H1 (cell line): ENCODE results near the gene CITED1. TPM values are rescaled to one million over a fixed set of nuclear protein-coding genes. Genes with fewer than 3 reads are reported as not detected.

Experiments
- CTCF ChIA-PET: fragments of 300-600 bp; sonication (Branson Sonifier 250); formaldehyde crosslinking; loops from one replicate; lab custom pipeline; 2021; ENCODE audit not compliant: partially characterized antibody; lab: Charles Lee
- POLR2A ChIA-PET: fragments of 300-600 bp; sonication (Branson Sonifier 250); formaldehyde crosslinking; loops from one replicate; lab custom pipeline; 2021; ENCODE audit warnings: inconsistent platforms; ENCODE audit not compliant: partially characterized antibody; lab: Charles Lee
- DNase-seq, 2 experiments: peaks; one replicate each; pipeline versions ENCODE4 v3.0.0 to v3.0.0-alpha.2; 2010 to 2022; ENCODE audit warnings: low spot score in 2 of 2, low read depth in 1 of 2, mixed read lengths in 1 of 2
- FAIRE-seq: peaks from 2 replicates; lab custom pipeline; 2011; peaks lifted over from hg19 to GRCh38; lab: Jason Lieb, UNC
- H2AFZ ChIP-seq: 2 replicates; pipeline ENCODE4 v1.8.1; 2012; ENCODE audit warnings: low read length, inconsistent platforms
- H2AK5ac ChIP-seq: 2 replicates; pipeline ENCODE4 v1.6.1; 2013; ENCODE audit warnings: low read depth, low read length
- H2BK120ac ChIP-seq: replicated peaks from 2 replicates; pipeline ENCODE3; 2013; ENCODE audit warnings: low read depth, low read length, inconsistent platforms
- H2BK12ac ChIP-seq: 2 replicates; pipeline ENCODE4 v1.6.1; 2013; ENCODE audit warnings: low read depth, low read length
- H2BK15ac ChIP-seq: 2 replicates; pipeline ENCODE4 v1.6.1; 2013; ENCODE audit warnings: low read length
- H2BK20ac ChIP-seq: 2 replicates; pipeline ENCODE4 v1.6.1; 2013; ENCODE audit warnings: low read length
- H2BK5ac ChIP-seq: 2 replicates; pipeline ENCODE4 v1.6.1; 2013; ENCODE audit warnings: low read depth, low read length
- H3K14ac ChIP-seq: 2 replicates; pipeline ENCODE4 v1.6.1; 2013; ENCODE audit warnings: inconsistent platforms; ENCODE audit not compliant: insufficient read length
- H3K18ac ChIP-seq: 2 replicates; pipeline ENCODE4 v1.6.1; 2013; ENCODE audit warnings: low read length; ENCODE audit errors: extremely low read depth
- H3K23ac ChIP-seq: 2 replicates; pipeline ENCODE4 v1.6.1; 2013; ENCODE audit warnings: inconsistent platforms; ENCODE audit not compliant: insufficient read length
- H3K23me2 ChIP-seq: 2 replicates; pipeline ENCODE4 v1.6.1; 2013; ENCODE audit warnings: low read depth, low read length
- H3K27ac ChIP-seq: 2 replicates; pipeline ENCODE4 v1.6.1; 2011; ENCODE audit warnings: low read depth, low read length, inconsistent platforms
- H3K27me3 ChIP-seq, 4 experiments: replicated peaks in 1 of 4; 1 replicate in 1 of 4; 2 replicates in 3 of 4; pipeline versions ENCODE4 v1.6.1 to v1.8.1; 2011 to 2013; ENCODE audit warnings: low read length in 3 of 4, mild to moderate bottlenecking in 3 of 4, inconsistent platforms in 2 of 4, mixed read lengths in 2 of 4, moderate library complexity in 1 of 4; ENCODE audit not compliant: control insufficient read depth in 3 of 4, insufficient read depth in 3 of 4; ENCODE audit errors: extremely low read depth in 1 of 4
- H3K36me3 ChIP-seq, 4 experiments: 2 replicates each; pipeline versions ENCODE4 v1.6.1 to v1.8.1; 2011 to 2013; ENCODE audit warnings: mild to moderate bottlenecking in 4 of 4, low read length in 3 of 4, moderate library complexity in 2 of 4, control low read depth in 1 of 4, inconsistent platforms in 1 of 4; ENCODE audit not compliant: insufficient read depth in 4 of 4, control insufficient read depth in 2 of 4
- H3K4ac ChIP-seq: replicated peaks from 2 replicates; pipeline ENCODE3; 2013; ENCODE audit warnings: low read length, low read depth, mixed read lengths, inconsistent platforms; ENCODE audit not compliant: insufficient read length
- H3K4me1 ChIP-seq, 4 experiments: replicated peaks in 1 of 4; 1 replicate in 1 of 4; 2 replicates in 3 of 4; pipeline versions ENCODE4 v1.6.1 to v1.8.1; 2011 to 2013; ENCODE audit warnings: low read length in 3 of 4, inconsistent platforms in 2 of 4, mixed read lengths in 1 of 4; ENCODE audit not compliant: insufficient read depth in 4 of 4, control insufficient read depth in 3 of 4
- H3K4me2 ChIP-seq, 2 experiments: 2 replicates each; pipeline versions ENCODE4 v1.6.1 to v1.8.1; 2011 to 2013; ENCODE audit warnings: low read depth in 2 of 2, low read length in 2 of 2, control low read depth in 1 of 2, inconsistent platforms in 1 of 2, mild to moderate bottlenecking in 1 of 2; ENCODE audit not compliant: insufficient read depth in 1 of 2
- H3K4me3 ChIP-seq, 4 experiments: fragments of 200-600, 300-600 bp in 1 of 4; sonication (generic), shearing (Covaris generic), sonication (Bioruptor Twin) in 1 of 4; 2 replicates each; pipeline versions ENCODE4 v1.5.1 to v1.8.1; 2011 to 2016; ENCODE audit warnings: low read length in 4 of 4, low read depth in 3 of 4, control low read depth in 2 of 4, inconsistent platforms in 2 of 4, mild to moderate bottlenecking in 2 of 4, mixed read lengths in 1 of 4, moderate library complexity in 1 of 4; ENCODE audit not compliant: insufficient read depth in 2 of 4; ENCODE audit errors: extremely low read depth in 1 of 4
- H3K56ac ChIP-seq: replicated peaks from 2 replicates; pipeline ENCODE3; 2013; ENCODE audit warnings: low read depth, mild to moderate bottlenecking, mixed read lengths, low read length, inconsistent platforms; ENCODE audit not compliant: insufficient read length
- H3K79me1 ChIP-seq: 2 replicates; pipeline ENCODE4 v1.6.1; 2013; ENCODE audit warnings: low read depth, low read length, control low read depth
- H3K79me2 ChIP-seq, 2 experiments: 2 replicates each; pipeline versions ENCODE4 v1.6.1 to v1.8.1; 2012 to 2013; ENCODE audit warnings: low read length in 2 of 2, mild to moderate bottlenecking in 2 of 2, inconsistent platforms in 1 of 2; ENCODE audit not compliant: insufficient read depth in 2 of 2, control insufficient read depth in 1 of 2
- H3K9ac ChIP-seq, 4 experiments: replicated peaks in 1 of 4; 1 replicate in 1 of 4; 2 replicates in 3 of 4; pipeline versions ENCODE4 v1.6.1 to v1.8.1; 2011 to 2013; ENCODE audit warnings: low read depth in 3 of 4, low read length in 3 of 4, control low read depth in 2 of 4, mild to moderate bottlenecking in 2 of 4, moderate library complexity in 2 of 4, inconsistent platforms in 1 of 4; ENCODE audit errors: extremely low read depth in 1 of 4
- H3K9me3 ChIP-seq, 2 experiments: 2 replicates each; pipeline versions ENCODE4 v1.6.1 to v1.8.1; 2012 to 2013; ENCODE audit warnings: mild to moderate bottlenecking in 2 of 2, moderate library complexity in 2 of 2, control low read depth in 1 of 2, inconsistent platforms in 1 of 2, low read depth in 1 of 2, low read length in 1 of 2, mixed read lengths in 1 of 2; ENCODE audit not compliant: insufficient read depth in 2 of 2
- H4K20me1 ChIP-seq, 2 experiments: replicated peaks in 1 of 2; 2 replicates each; pipeline versions ENCODE3 to v1.8.1; 2011 to 2013; ENCODE audit warnings: inconsistent platforms in 2 of 2, low read length in 2 of 2, mild to moderate bottlenecking in 1 of 2; ENCODE audit not compliant: insufficient read depth in 2 of 2, control insufficient read depth in 1 of 2
- H4K5ac ChIP-seq: 2 replicates; pipeline ENCODE4 v1.6.1; 2013; ENCODE audit warnings: low read length, low read depth, mixed read lengths, inconsistent platforms; ENCODE audit not compliant: insufficient read length
- H4K8ac ChIP-seq: 2 replicates; pipeline ENCODE4 v1.8.0; 2013; ENCODE audit warnings: mild to moderate bottlenecking, moderate library complexity, low read length, inconsistent platforms; ENCODE audit not compliant: insufficient read depth; ENCODE audit errors: extremely low read depth
- H4K91ac ChIP-seq: replicated peaks from 2 replicates; pipeline ENCODE3; 2013; ENCODE audit warnings: low read length, mixed read lengths, inconsistent platforms; ENCODE audit not compliant: insufficient read length
- ASH2L ChIP-seq: fragments of 200-600, 300-600 bp; sonication (generic); IDR thresholded peaks from one replicate; pipeline ENCODE4 v1.7.1; 2017; ENCODE audit warnings: low read length
- EP300 ChIP-seq, 2 experiments: IDR thresholded peaks; 1 replicate in 1 of 2; 2 replicates in 1 of 2; pipeline ENCODE4 v1.6.1; 2011 to 2012; ENCODE audit warnings: low read depth in 2 of 2, low read length in 2 of 2, mild to moderate bottlenecking in 2 of 2, borderline replicate concordance in 1 of 2, inconsistent platforms in 1 of 2, moderate library complexity in 1 of 2
- NRF1 ChIP-seq: IDR thresholded peaks from 2 replicates; pipeline ENCODE4 v1.6.1; 2011; ENCODE audit warnings: mild to moderate bottlenecking, low read depth, low read length, improper control_type of control experiment
- SIN3A ChIP-seq, 2 experiments: IDR thresholded peaks in 1 of 2; conservative IDR thresholded peaks in 1 of 2; 2 replicates each; pipeline ENCODE4 v1.6.1; 2011 to 2012; ENCODE audit warnings: low read length in 2 of 2, improper control_type of control experiment in 1 of 2, low read depth in 1 of 2, mild to moderate bottlenecking in 1 of 2
- SP4 ChIP-seq: IDR thresholded peaks from 2 replicates; pipeline ENCODE4 v1.6.1; 2012; ENCODE audit warnings: low read length, inconsistent platforms
- TEAD4 ChIP-seq: IDR thresholded peaks from 2 replicates; pipeline ENCODE4 v1.6.1; 2012; ENCODE audit warnings: low read depth, low read length, inconsistent platforms, mixed read lengths
- WGBS, 2 experiments: shearing (Covaris generic) in 1 of 2; methylation state at CpG; one replicate each; pipeline versions ENCODE4 v1.1.6 to v1.1.7; 2013 to 2015; ENCODE audit warnings: low lambda C conversion rate in 2 of 2, mixed read lengths in 2 of 2, inconsistent platforms in 1 of 2, low coverage in 1 of 2, missing lambda C conversion rate in 1 of 2; ENCODE audit not compliant: insufficient replicate concordance in 2 of 2, insufficient coverage in 1 of 2, insufficient read length in 1 of 2; ENCODE audit errors: extremely low coverage in 1 of 2, missing lambda C conversion rate in 1 of 2; 5-methylcytosine and 5-hydroxymethylcytosine counted together
- polyA plus RNA-seq, 7 experiments: library from polyadenylated mRNA; depleted of rRNA in 3 of 7; stranded (reverse) in 5 of 7; unstranded in 2 of 7; fragments of >200 nt in 5 of 7; fragments of 200-250 nt in 2 of 7; gene quantifications; 1 replicate in 5 of 7; 2 replicates in 1 of 7; 4 replicates in 1 of 7; pipeline versions ENCODE4 v1.2.1 to v1.2.3, GENCODE V29; 2011 to 2013; ENCODE audit warnings: missing spikeins in 2 of 7, mixed read lengths in 2 of 7
- total RNA-seq: library from RNA; stranded (reverse); fragmentation: NEBNext Ultra II Directional; extraction: Animal tissue kit (Norgen Biotek cat#: 25700); gene quantifications from 2 replicates; pipeline ENCODE4 v1.2.1, GENCODE V29; 2021

Gene CITED1
- total and polyA plus RNA-seq, 2 of the 8 experiments (the other 6 are each of a cell fraction or from before 2014, with no cell fraction given), result 1.2 to 2.4 TPM

DNA sequence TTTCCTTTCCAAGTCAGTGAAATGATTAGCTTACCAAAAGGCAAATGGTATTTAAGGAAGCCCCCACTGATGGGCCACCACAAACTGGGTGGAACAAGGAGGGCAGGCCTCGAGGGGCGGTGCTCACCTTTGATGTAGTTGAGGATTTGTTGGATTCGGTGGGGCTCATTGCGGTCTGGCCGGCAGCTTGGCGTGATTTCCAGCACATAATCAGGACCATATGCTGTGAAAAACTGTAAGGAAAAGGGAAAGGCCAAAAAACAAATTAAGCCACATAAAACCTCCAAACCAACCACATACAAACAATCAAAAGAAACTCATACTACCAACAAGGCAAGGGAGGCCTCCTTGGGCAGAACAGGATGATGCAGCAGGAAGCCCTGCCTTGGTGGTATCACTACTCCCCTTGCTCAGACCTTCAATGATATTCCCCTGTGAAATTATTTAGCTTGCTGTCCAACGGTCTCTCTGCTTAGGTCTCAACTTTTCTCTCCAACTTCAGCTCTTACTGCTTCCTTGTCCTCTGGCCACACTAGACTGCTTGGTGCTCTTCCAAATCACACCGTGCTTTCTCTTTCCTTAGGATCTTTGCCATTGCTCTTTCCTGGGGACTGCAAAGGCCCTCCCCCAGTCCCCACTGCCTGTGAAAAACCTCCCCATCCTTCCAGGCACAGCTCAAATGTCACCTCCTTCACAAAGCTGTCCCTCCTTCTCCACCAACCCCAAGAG, 46.1 kb upstream of the CITED1 start:
- Histone ChIP-seq H2BK15ac (no peak overlapping the region), H3K23ac (no peak overlapping the region), H4K91ac (no peak overlapping the region), H4K20me1 (peaks cover 0 to 1% of the 10 kb centered on the region in 2 experiments), H3K56ac (no peak overlapping the region), H2AFZ (no peak overlapping the region), H3K36me3 (no peaks in the 10 kb centered on the region; a peak in 1 of 8 replicates), H2BK5ac (no peak overlapping the region), H3K14ac (no peak overlapping the region), H3K79me1 (no peaks in the 10 kb centered on the region), H3K27me3 (no peaks in the 10 kb centered on the region), H3K4me3 (no peak overlapping the region), H3K9ac (no peak overlapping the region), H3K18ac (no peak overlapping the region), H2BK12ac (no peak overlapping the region), H3K23me2 (no peaks in the 10 kb centered on the region), H2BK120ac (no peak overlapping the region), H3K4me1 (no peaks in the 10 kb centered on the region; a peak in 1 of 7 replicates), H2BK20ac (no peak overlapping the region), H3K9me3 (no peaks in the 10 kb centered on the region), H4K5ac (no peak overlapping the region), H3K4ac (no peak overlapping the region), H3K79me2 (no peaks in the 10 kb centered on the region), H3K27ac (no peak overlapping the region), H2AK5ac (no peak overlapping the region), H3K4me2 (no peak overlapping the region), H4K8ac (no peak overlapping the region)
- WGBS, 2 experiments, result 89% methylated on average over 8 of the region's 8 CpGs; no CpG with 5 or more reads in 1 of the 2 experiments
- CTCF ChIA-PET, result interaction anchor here (1.5 kb wide), 1 partner anchor 36 kb away, joined by 4 read pairs; no protein-coding TSS in a partner anchor
- POLR2A ChIA-PET, result interaction anchor here (0.6 kb wide), 1 partner anchor 8 kb away, joined by 3 read pairs; no protein-coding TSS in a partner anchor
- FAIRE-seq (no peak), DNase-seq (no peak)
- no peak for TF ChIP-seq ASH2L
- no peak for TF ChIP-seq SP4
- TF ChIP-seq NRF1, result no peak
- no peak for TF ChIP-seq SIN3A (conservative IDR thresholded peaks at IDR 0.05 in 1 of 2, IDR thresholded peaks at IDR 0.05 in 1 of 2; ENCODE audit: low read depth in 1 of 2, low read length in 2 of 2)
- TF ChIP-seq TEAD4, result no peak
- no peak for TF ChIP-seq EP300 (IDR thresholded peaks at IDR 0.05; ENCODE audit: borderline replicate concordance in 1 of 2, low read depth in 2 of 2, low read length in 2 of 2)
